GM19023 (cell line): Measurements from ENCODE around the gene KRT34.

Experiments used
- ATAC-seq: cut with Tn5 transposase; IDR thresholded peaks from one replicate; pipeline ENCODE4 v1.9.1; 2021; ENCODE audit warnings: mild to moderate bottlenecking, moderate library complexity; ENCODE audit not compliant: unreplicated experiment

Gene KRT34

GRCh38 chr17:41333836-41334235 lies 48.3 kb downstream of the KRT34 start:
- no peak for ATAC-seq

GRCh38 chr17:41333098-41333497 lies 49.0 kb downstream of the KRT34 start:
- ATAC-seq, result no peak

- ATAC-seq, result no peak
Measured at GRCh38 chr17:41332239-41332638, 49.9 kb downstream of the KRT34 start.

GRCh38 chr17:41331606-41332005 lies 50.5 kb downstream of the KRT34 start:
- ATAC-seq, result no peak

- no peak for ATAC-seq
Measured at GRCh38 chr17:41329279-41329948, 52.7 kb downstream of the KRT34 start.

DNA sequence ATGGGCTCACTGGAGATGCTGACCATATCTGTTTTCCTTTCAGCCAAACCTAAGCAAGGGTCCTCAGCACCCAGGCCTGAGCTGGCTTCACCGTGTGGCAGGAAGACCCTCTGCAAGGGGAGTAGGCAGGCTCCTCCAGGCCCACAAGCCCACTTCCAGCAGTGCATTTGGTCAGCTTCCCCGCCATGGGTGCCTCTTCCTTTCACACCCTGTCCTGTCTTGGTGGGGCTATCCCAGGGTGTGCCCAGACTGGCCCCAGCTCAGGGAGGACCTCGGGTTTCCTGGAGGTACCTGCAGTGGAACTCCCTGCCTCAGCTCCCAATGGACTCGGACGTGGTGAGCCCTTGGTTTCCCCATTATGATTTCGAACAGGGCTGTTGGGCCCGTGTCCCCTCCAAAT lies 53.9 kb downstream of the KRT34 start:
- ATAC-seq, result no peak
